Body of pancreas (tissue), 4 donors: ENCODE results near the gene NLGN3.

Experiments
- CTCF ChIP-seq, 7 experiments: fragments of 450-650 bp in 4 of 7; fragments of 200-600 bp in 3 of 7; sonication (generic) in 3 of 7; IDR thresholded peaks; one replicate each; pipeline ENCODE4 v1.5.1; 2016 to 2019; ENCODE audit warnings: antibody characterized with exemption in 7 of 7
- POLR2A ChIP-seq, 3 donors: fragments of 450-650 bp; IDR thresholded peaks; one replicate each; pipeline ENCODE4 v1.6.1; 2016; ENCODE audit warnings: antibody characterized with exemption in 3 of 3, mild to moderate bottlenecking in 2 of 3

- TF ChIP-seq CTCF (IDR thresholded peaks at IDR 0.05), result no peak
- TF ChIP-seq POLR2A (IDR thresholded peaks at IDR 0.05), result no peak
These were observed 16.3 kb upstream of the NLGN3 start for GRCh38 chrX:71128166-71128833.
